Smooth muscle cell (in vitro differentiated cells): ENCODE data around the gene SPEF1. TPM values are rescaled to one million over a fixed set of nuclear protein-coding genes. Genes with fewer than 3 reads are reported as not detected.
A peak's percentile ranks its signal among the peaks of the same experiment; 100 is the strongest.
"Not testable (repeated sequence)": the region's sequence is repeated elsewhere in the genome, so short reads cannot be mapped to it uniquely, and the experiment has no call there.

Source experiments
- DNase-seq: peaks from one replicate; lab custom pipeline; 2025; ENCODE audit not compliant: unreplicated experiment; lab: John Stamatoyannopoulos, UW
- H2AFZ ChIP-seq: fragments of 200-600 bp; sonication (generic); 2 replicates; pipeline ENCODE4 v1.6.0; 2016; ENCODE audit warnings: antibody characterized with exemption, low read depth, mild to moderate bottlenecking
- H3F3A ChIP-seq: fragments of 200-600 bp; sonication (generic); 2 replicates; pipeline ENCODE4 v1.6.0; 2017; ENCODE audit warnings: antibody characterized with exemption, low read depth
- H3K27ac ChIP-seq: fragments of 200-600 bp; sonication (generic); 2 replicates; pipeline ENCODE4 v1.5.1; 2016; ENCODE audit warnings: low read depth, mild to moderate bottlenecking
- H3K27me3 ChIP-seq: fragments of 200-600 bp; sonication (generic); 2 replicates; pipeline ENCODE4 v1.6.1; 2016; ENCODE audit warnings: low read depth, mild to moderate bottlenecking
- H3K36me3 ChIP-seq: fragments of 200-600 bp; sonication (generic); 2 replicates; pipeline ENCODE4 v1.5.1; 2016; ENCODE audit warnings: low read depth
- H3K4me1 ChIP-seq: fragments of 200-600 bp; sonication (generic); 2 replicates; pipeline ENCODE4 v1.5.1; 2016; ENCODE audit warnings: low read depth
- H3K4me2 ChIP-seq: fragments of 200-600 bp; sonication (generic); 2 replicates; pipeline ENCODE4 v1.6.0; 2016; ENCODE audit warnings: mild to moderate bottlenecking
- H3K4me3 ChIP-seq: fragments of 200-600 bp; sonication (generic); 2 replicates; pipeline ENCODE4 v1.5.1; 2016; ENCODE audit warnings: mild to moderate bottlenecking
- H3K79me2 ChIP-seq: fragments of 200-600 bp; sonication (generic); 2 replicates; pipeline ENCODE4 v1.6.0; 2016; ENCODE audit warnings: low read depth, mild to moderate bottlenecking
- H3K9ac ChIP-seq: fragments of 200-600 bp; sonication (generic); 2 replicates; pipeline ENCODE4 v1.6.0; 2016; ENCODE audit warnings: low read depth
- H3K9me3 ChIP-seq: fragments of 200-600 bp; sonication (generic); replicated peaks from 2 replicates; pipeline ENCODE4 v1.5.1; 2016; ENCODE audit warnings: low read depth
- H4K20me1 ChIP-seq: fragments of 200-600 bp; sonication (generic); 2 replicates; pipeline ENCODE4 v1.6.0; 2016; ENCODE audit warnings: low read depth
- CTCF ChIP-seq: fragments of 200-600 bp; sonication (generic); IDR thresholded peaks from 2 replicates; pipeline ENCODE4 v1.5.1; 2017; ENCODE audit warnings: borderline replicate concordance, mild to moderate bottlenecking, antibody characterized with exemption; ENCODE audit not compliant: insufficient read depth, poor library complexity, severe bottlenecking
- WGBS: methylation state at CpG from one replicate; pipeline ENCODE4 v1.1.7; 2016; ENCODE audit warnings: low lambda C conversion rate; 5-methylcytosine and 5-hydroxymethylcytosine counted together
- polyA plus RNA-seq: library from polyadenylated mRNA; unstranded; fragments of >200 nt; fragmentation: Nextera tagmentation; extraction: Ambion mirVana; gene quantifications from 2 replicates; pipeline ENCODE4 v1.2.1, GENCODE V29; 2016
- total RNA-seq: library from RNA; depleted of rRNA; stranded (reverse); fragments of >200 nt; gene quantifications from 2 replicates; pipeline ENCODE4 v1.2.3, GENCODE V29; 2014

Gene SPEF1
- total and polyA plus RNA-seq, 2 experiments from 2014 or later: 0.32 to 0.36 TPM

GRCh38 chr20:3796477-3797225, 15.4 kb upstream of the SPEF1 start:
- peak overlapping the region; percentile 94 for H3K4me2 ChIP-seq
- peak overlapping the region; percentile 73 for H3K4me3 ChIP-seq
- peaks cover 5% of the 10 kb centered on the region for H4K20me1 ChIP-seq
- no peaks in the 10 kb centered on the region for H3K36me3 ChIP-seq
- peak overlapping the region; percentile 1 for H3K9ac ChIP-seq
- WGBS: 13% methylated on average over 27 of the region's 33 CpGs
- H3F3A ChIP-seq: no peaks in the 10 kb centered on the region
- DNase-seq: no peak
- no peaks in the 10 kb centered on the region for H3K9me3 ChIP-seq
- H3K4me1 ChIP-seq: peaks cover 23% of the 10 kb centered on the region
- no peak overlapping the region for H2AFZ ChIP-seq
- no peaks in the 10 kb centered on the region for H3K79me2 ChIP-seq
- TF ChIP-seq CTCF: no peak
- no peaks in the 10 kb centered on the region for H3K27me3 ChIP-seq
- no peak overlapping the region for H3K27ac ChIP-seq

GRCh38 chr20:3795511-3796468, 14.5 kb upstream of the SPEF1 start, which contains the start of gene CDC25B:
CDC25B (plus strand) TSS chr20:3796310; CDS start chr20:3796532, 222 bp downstream.
- Histone ChIP-seq H3K4me1 (peaks cover 23% of the 10 kb centered on the region), H3F3A (no peaks in the 10 kb centered on the region), H3K27me3 (no peaks in the 10 kb centered on the region), H3K36me3 (no peaks in the 10 kb centered on the region), H4K20me1 (peaks cover 5% of the 10 kb centered on the region), H3K27ac (peak within 1 kb of the TSS; percentile 70), H2AFZ (peak within 1 kb of the TSS; percentile 89), H3K4me3 (peak within 1 kb of the TSS; percentile 73), H3K9me3 (no peaks in the 10 kb centered on the region), H3K79me2 (no peaks in the 10 kb centered on the region), H3K4me2 (peak within 1 kb of the TSS; percentile 94), H3K9ac (peak within 1 kb of the TSS; percentile 83)
- peak; percentile 63 for DNase-seq
- TF ChIP-seq CTCF: peak; percentile 32
- 5% methylated on average over 46 of the region's 69 CpGs for WGBS

GRCh38 chr20:3794701-3795420, 13.6 kb upstream of the SPEF1 start:
- no peak for TF ChIP-seq CTCF
- peak overlapping the region; percentile 73 for H3K4me3 ChIP-seq
- H4K20me1 ChIP-seq: peaks cover 5% of the 10 kb centered on the region
- H3K9me3 ChIP-seq: no peaks in the 10 kb centered on the region
- H3K9ac ChIP-seq: no peak overlapping the region
- no peak overlapping the region for H2AFZ ChIP-seq
- WGBS: 88% methylated on average over 25 of the region's 25 CpGs
- no peak overlapping the region for H3K27ac ChIP-seq
- no peaks in the 10 kb centered on the region for H3K27me3 ChIP-seq
- H3K79me2 ChIP-seq: no peaks in the 10 kb centered on the region
- H3F3A ChIP-seq: no peaks in the 10 kb centered on the region
- H3K4me1 ChIP-seq: peaks cover 18% of the 10 kb centered on the region
- H3K4me2 ChIP-seq: peak overlapping the region; percentile 94
- no peak for DNase-seq
- no peaks in the 10 kb centered on the region for H3K36me3 ChIP-seq

GRCh38 chr20:3794168-3794567, 12.9 kb upstream of the SPEF1 start:
- H2AFZ ChIP-seq, H3K27me3 ChIP-seq, H3K9ac ChIP-seq, H3K79me2 ChIP-seq, H3K9me3 ChIP-seq, H3K4me2 ChIP-seq, DNase-seq, H4K20me1 ChIP-seq, H3K4me3 ChIP-seq, H3K27ac ChIP-seq, H3K36me3 ChIP-seq, H3F3A ChIP-seq: not testable (repeated sequence)
- WGBS: 91% methylated on average over 3 of the region's 3 CpGs
- peaks cover 14% of the 10 kb centered on the region for H3K4me1 ChIP-seq

GRCh38 chr20:3789201-3789600, 8.0 kb upstream of the SPEF1 start:
- not testable (repeated sequence) for H3K4me2 ChIP-seq, H3K27ac ChIP-seq, H3K4me3 ChIP-seq, H3K36me3 ChIP-seq, H2AFZ ChIP-seq, H3K9ac ChIP-seq, H3K4me1 ChIP-seq, H3K27me3 ChIP-seq, DNase-seq, H3F3A ChIP-seq, H3K9me3 ChIP-seq
- Histone ChIP-seq H4K20me1 (peaks cover 19% of the 10 kb centered on the region), H3K79me2 (peaks cover 16% of the 10 kb centered on the region)
- 81% methylated on average over 4 of the region's 4 CpGs for WGBS
